ENCODE data around the gene PARVG.

The PARVG gene

GRCh38 chr22:44211946-44212930 is 31.5 kb downstream of the PARVG start:
- H3K27ac ChIP-seq = no peak overlapping the region
- TF ChIP-seq POLR2AphosphoS5 (IDR thresholded peaks at IDR 0.05; ENCODE audit: borderline replicate concordance, low read depth, low read length) (no peak), EZH2 (IDR thresholded peaks at IDR 0.05) (no peak)
- no peak for DNase-seq (ENCODE audit: low read depth, low spot score)

DNA sequence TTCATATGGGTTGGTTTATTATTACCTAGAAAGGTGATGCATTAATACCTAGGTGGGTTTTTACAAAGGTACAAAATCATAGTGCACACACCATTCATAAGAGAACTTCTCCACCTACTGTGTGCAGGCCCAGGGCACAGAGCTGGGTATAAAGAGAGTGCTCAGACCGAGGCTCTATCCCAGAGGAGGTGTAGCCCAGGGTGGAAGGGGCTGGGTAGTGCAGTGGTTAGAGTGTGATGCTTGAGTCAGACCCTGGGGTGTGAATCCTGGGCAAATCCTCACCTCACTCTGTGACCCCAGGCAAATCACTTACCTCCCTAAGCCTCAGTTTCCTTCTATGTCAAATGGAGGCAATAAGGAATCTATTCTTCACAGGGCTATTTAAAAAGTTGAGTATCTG is 32.2 kb downstream of the PARVG start:
- Histone ChIP-seq H3K9me3 (ENCODE audit: low read depth, low read length) (0 out of 2 replicates have a peak, but pooled peaks cover 4% of the 10 kb centered on the region), H3K36me3 (ENCODE audit: insufficient read depth, low read length) (no peaks in the 10 kb centered on the region), H3K9ac (ENCODE audit: insufficient read length) (no peak overlapping the region), H3K27ac (no peak overlapping the region), H3K4me3 (no peak overlapping the region)
- no peak for DNase-seq (ENCODE audit: low read depth, low spot score)
- TF ChIP-seq FOXP2 (optimal IDR thresholded peaks at IDR 0.05; ENCODE audit: control extremely low read depth, extremely low read length, insufficient read depth) = no peak
- no peak for TF ChIP-seq EZH2 (IDR thresholded peaks at IDR 0.05)
- TF ChIP-seq POLR2AphosphoS5 (IDR thresholded peaks at IDR 0.05; ENCODE audit: borderline replicate concordance, low read depth, low read length) = no peak

More at GRCh38 chr22:44211946-44212930, 31.5 kb downstream of the PARVG start:
- no peak overlapping the region for H3K9ac ChIP-seq (ENCODE audit: insufficient read length)
- no peaks in the 10 kb centered on the region for H3K36me3 ChIP-seq (ENCODE audit: insufficient read depth, low read length)
- H3K9me3 ChIP-seq (ENCODE audit: low read depth, low read length) = 0 out of 2 replicates have a peak, but pooled peaks cover 4% of the 10 kb centered on the region
- H3K4me3 ChIP-seq = no peak overlapping the region

DNA sequence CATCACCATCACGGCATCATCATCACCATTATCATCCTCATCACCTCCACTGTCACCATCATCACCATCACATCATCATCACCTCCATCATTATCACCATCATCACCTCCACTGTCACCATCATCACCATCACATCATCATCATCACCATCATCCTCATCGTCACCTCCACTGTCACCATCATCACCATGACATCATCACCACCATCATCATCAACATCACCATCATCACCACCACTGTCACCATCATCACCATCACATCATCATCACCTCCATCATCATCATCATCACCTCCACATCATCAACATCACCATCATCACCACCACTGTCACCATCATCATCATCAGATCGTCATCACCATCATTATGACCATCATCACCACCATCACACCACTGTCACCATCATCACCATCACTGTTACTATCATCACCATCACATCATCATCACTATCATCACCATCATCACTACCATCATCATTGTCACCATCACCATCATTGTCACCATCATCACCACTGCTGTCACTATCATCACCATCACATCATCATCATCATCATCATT is 32.8 kb downstream of the PARVG start:
- Histone ChIP-seq H3K4me3 (no peak overlapping the region), H3K9me3 (ENCODE audit: low read depth, low read length) (0 out of 2 replicates have a peak, but pooled peaks cover 4% of the 10 kb centered on the region), H3K9ac (ENCODE audit: insufficient read length) (no peak overlapping the region), H3K36me3 (ENCODE audit: insufficient read depth, low read length) (no peaks in the 10 kb centered on the region), H3K27ac (no peak overlapping the region)
- TF ChIP-seq EZH2 (IDR thresholded peaks at IDR 0.05) = no peak
- TF ChIP-seq POLR2AphosphoS5 (IDR thresholded peaks at IDR 0.05; ENCODE audit: borderline replicate concordance, low read depth, low read length) = no peak
- TF ChIP-seq FOXP2 (optimal IDR thresholded peaks at IDR 0.05; ENCODE audit: control extremely low read depth, extremely low read length, insufficient read depth) = no peak
- DNase-seq (ENCODE audit: low read depth, low spot score) = no peak

GRCh38 chr22:44214187-44214586 is 33.5 kb downstream of the PARVG start:
- no peak overlapping the region for H3K27ac ChIP-seq
- 0 out of 2 replicates have a peak, but pooled peaks cover 4% of the 10 kb centered on the region for H3K9me3 ChIP-seq (ENCODE audit: low read depth, low read length)
- H3K4me3 ChIP-seq = no peak overlapping the region
- no peak for DNase-seq (ENCODE audit: low read depth, low spot score)
- no peak overlapping the region for H3K9ac ChIP-seq (ENCODE audit: insufficient read length)
- H3K36me3 ChIP-seq (ENCODE audit: insufficient read depth, low read length) = no peaks in the 10 kb centered on the region
- TF ChIP-seq EZH2 (IDR thresholded peaks at IDR 0.05) = no peak

DNA sequence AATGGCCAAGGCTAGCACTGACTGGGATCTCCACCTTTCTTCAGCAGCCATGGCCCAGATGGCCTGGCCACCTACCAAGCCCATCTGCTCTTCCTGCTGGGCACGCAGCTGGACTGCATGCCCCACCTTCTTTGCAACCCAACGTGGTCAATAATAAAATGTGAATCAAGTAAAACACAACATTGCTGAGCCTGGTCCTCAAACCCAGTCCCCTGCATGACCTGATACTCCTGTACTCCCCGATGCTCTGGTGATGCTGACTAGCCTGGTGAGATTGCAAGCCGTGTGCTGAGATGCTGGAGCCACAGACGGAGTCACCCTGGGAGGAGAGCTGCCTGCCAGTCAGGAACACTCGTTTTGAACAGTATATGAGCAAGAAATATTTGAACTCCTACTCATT is 34.0 kb downstream of the PARVG start:
- TF ChIP-seq EZH2 (IDR thresholded peaks at IDR 0.05) (no peak), FOXP2 (optimal IDR thresholded peaks at IDR 0.05; ENCODE audit: control extremely low read depth, extremely low read length, insufficient read depth) (no peak), POLR2AphosphoS5 (IDR thresholded peaks at IDR 0.05; ENCODE audit: borderline replicate concordance, low read depth, low read length) (no peak)
- no peak overlapping the region for H3K9ac ChIP-seq (ENCODE audit: insufficient read length)
- no peaks in the 10 kb centered on the region for H3K36me3 ChIP-seq (ENCODE audit: insufficient read depth, low read length)
- H3K9me3 ChIP-seq (ENCODE audit: low read depth, low read length) = 0 out of 2 replicates have a peak, but pooled peaks cover under 1% of the 10 kb centered on the region
- H3K4me3 ChIP-seq = no peak overlapping the region
- no peak overlapping the region for H3K27ac ChIP-seq
- no peak for DNase-seq (ENCODE audit: low read depth, low spot score)

- no peak for TF ChIP-seq POLR2AphosphoS5 (IDR thresholded peaks at IDR 0.05; ENCODE audit: borderline replicate concordance, low read depth, low read length)
- no peak for TF ChIP-seq EZH2 (IDR thresholded peaks at IDR 0.05)
- no peak for TF ChIP-seq FOXP2 (optimal IDR thresholded peaks at IDR 0.05; ENCODE audit: control extremely low read depth, extremely low read length, insufficient read depth)
Measured at GRCh38 chr22:44215287-44215686, 34.6 kb downstream of the PARVG start.

DNA sequence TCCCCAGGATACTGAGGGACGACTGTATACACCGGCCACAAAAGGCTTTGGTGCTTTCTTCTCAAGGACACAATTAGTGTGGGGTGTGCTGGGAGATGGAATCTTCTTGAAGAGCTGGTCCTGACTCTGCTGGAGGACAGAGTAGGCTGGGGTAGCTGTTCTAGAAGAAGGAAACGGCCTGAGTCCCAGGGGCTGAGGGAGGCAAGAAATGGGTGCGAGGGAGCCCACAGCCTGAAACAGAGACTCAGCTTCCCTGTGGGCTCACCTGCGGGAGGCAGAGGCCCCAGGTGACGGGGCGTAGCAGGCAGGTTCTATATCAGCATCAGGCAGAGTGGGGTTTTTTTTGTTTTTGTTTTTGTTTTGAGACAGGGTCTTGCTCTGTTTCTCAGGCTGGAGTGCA is 36.6 kb downstream of the PARVG start:
- no peaks in the 10 kb centered on the region for H3K36me3 ChIP-seq (ENCODE audit: insufficient read depth, low read length)
- no peaks in the 10 kb centered on the region for H3K9me3 ChIP-seq (ENCODE audit: low read depth, low read length)
- no peak for TF ChIP-seq EZH2 (IDR thresholded peaks at IDR 0.05)
- TF ChIP-seq FOXP2 (optimal IDR thresholded peaks at IDR 0.05; ENCODE audit: control extremely low read depth, extremely low read length, insufficient read depth) = no peak
- no peak for TF ChIP-seq POLR2AphosphoS5 (IDR thresholded peaks at IDR 0.05; ENCODE audit: borderline replicate concordance, low read depth, low read length)
- H3K27ac ChIP-seq = no peak overlapping the region
- no peak for DNase-seq (ENCODE audit: low read depth, low spot score)
- H3K9ac ChIP-seq (ENCODE audit: insufficient read length) = no peak overlapping the region
- no peak overlapping the region for H3K4me3 ChIP-seq

More at GRCh38 chr22:44215287-44215686, 34.6 kb downstream of the PARVG start:
- Histone ChIP-seq H3K36me3 (ENCODE audit: insufficient read depth, low read length) (no peaks in the 10 kb centered on the region), H3K27ac (no peak overlapping the region), H3K4me3 (no peak overlapping the region), H3K9me3 (ENCODE audit: low read depth, low read length) (no peaks in the 10 kb centered on the region), H3K9ac (ENCODE audit: insufficient read length) (no peak overlapping the region)
- DNase-seq (ENCODE audit: low read depth, low spot score) = no peak

DNA sequence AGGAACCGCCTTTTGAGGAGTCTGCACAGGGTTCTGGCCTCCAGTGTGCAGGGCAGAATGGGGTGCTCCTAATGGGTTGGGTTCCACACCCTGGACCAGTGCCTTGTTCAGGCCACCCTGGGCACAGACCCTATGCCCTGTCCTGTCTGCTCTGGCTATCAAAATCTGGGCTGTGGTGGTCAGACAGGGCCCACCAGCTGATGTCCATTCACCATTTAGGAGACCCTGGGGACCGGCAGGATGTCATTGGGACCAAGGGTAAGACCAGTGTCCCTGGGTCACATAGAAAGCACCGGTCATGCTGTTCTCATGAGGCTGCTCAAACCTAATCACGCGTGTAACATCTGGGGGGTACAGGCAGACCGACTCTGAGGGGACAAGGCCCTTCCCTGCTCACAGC is 37.3 kb downstream of the PARVG start:
- no peak overlapping the region for H3K4me3 ChIP-seq

More for the DNA sequence above, 37.3 kb downstream of the PARVG start:
- TF ChIP-seq FOXP2 (optimal IDR thresholded peaks at IDR 0.05; ENCODE audit: control extremely low read depth, extremely low read length, insufficient read depth) (no peak), POLR2AphosphoS5 (IDR thresholded peaks at IDR 0.05; ENCODE audit: borderline replicate concordance, low read depth, low read length) (no peak), EZH2 (IDR thresholded peaks at IDR 0.05) (no peak)
- no peak overlapping the region for H3K9ac ChIP-seq (ENCODE audit: insufficient read length)
- no peak overlapping the region for H3K27ac ChIP-seq
- DNase-seq (ENCODE audit: low read depth, low spot score) = no peak
- no peaks in the 10 kb centered on the region for H3K9me3 ChIP-seq (ENCODE audit: low read depth, low read length)
- H3K36me3 ChIP-seq (ENCODE audit: insufficient read depth, low read length) = no peaks in the 10 kb centered on the region

Data from SK-N-MC (cell line).